Posterior cingulate gyrus (tissue), 11 donors: ENCODE measurements around the gene ZC3HAV1L.
A peak's percentile ranks its signal among the peaks of the same experiment; 100 is the strongest.
"Not testable (repeated sequence)": the region's sequence is repeated elsewhere in the genome, so short reads cannot be mapped to it uniquely, and the experiment has no call there.

ENCODE experiments used
- DNase-seq, 10 donors: peaks; one replicate each; pipeline versions ENCODE4 v3.0.0 to v3.0.0-alpha.2; 2020 to 2021; ENCODE audit warnings: mixed read lengths in 3 of 10
- intact Hi-C: fragments of 100-400 bp; cut with DNase I; formaldehyde crosslinking; loops from one replicate; pipeline ENCODE4 v1.15.1; 2023

The ZC3HAV1L gene

GRCh38 chr7:139035586-139036353 is at the start of gene ZC3HAV1L:
ZC3HAV1L (minus strand) TSS chr7:139036042; CDS start chr7:139036017, 25 bp downstream.
- peak in 8 of 10 donors; percentile 20 to 92 (median 34) for DNase-seq
- intact Hi-C loops, result no loop called here

- intact Hi-C loops, result no loop called here
Observed at GRCh38 chr7:139084709-139085108, 48.9 kb upstream of the ZC3HAV1L start.

GRCh38 chr7:139081584-139081983 is 45.7 kb upstream of the ZC3HAV1L start:
- no peak for DNase-seq
- intact Hi-C loops, result no loop called here

More at GRCh38 chr7:139084709-139085108, 48.9 kb upstream of the ZC3HAV1L start:
- no peak for DNase-seq

- DNase-seq, result no peak
- intact Hi-C loops, result no loop called here
Observed at GRCh38 chr7:139080905-139081304, 45.1 kb upstream of the ZC3HAV1L start.

- DNase-seq, result no peak
- intact Hi-C loops, result loop anchor here (10.0 kb wide), 1 partner anchor 195 kb away; no protein-coding TSS in a partner anchor
Observed at GRCh38 chr7:139079861-139080260, 44.0 kb upstream of the ZC3HAV1L start.

GRCh38 chr7:139078911-139079310 is 43.1 kb upstream of the ZC3HAV1L start:
- intact Hi-C loops, result loop anchor here (10.0 kb wide), 1 partner anchor 194 kb away; no protein-coding TSS in a partner anchor
- DNase-seq, result peak in 2 of 10 donors; percentile 12 to 17

GRCh38 chr7:139078399-139078798 is 42.6 kb upstream of the ZC3HAV1L start:
- DNase-seq, result no peak
- intact Hi-C loops, result loop anchor here (10.0 kb wide), 1 partner anchor 194 kb away; no protein-coding TSS in a partner anchor

GRCh38 chr7:139077706-139078105 is 41.9 kb upstream of the ZC3HAV1L start:
- not testable (repeated sequence) for DNase-seq
- intact Hi-C loops, result loop anchor here (10.0 kb wide), 1 partner anchor 193 kb away; no protein-coding TSS in a partner anchor

- intact Hi-C loops, result loop anchor here (1.0 to 10.0 kb wide), 2 partner anchors 59 to 191 kb away; no protein-coding TSS in a partner anchor
- DNase-seq, result no peak
Observed at GRCh38 chr7:139075871-139076686, 40.2 kb upstream of the ZC3HAV1L start.

GRCh38 chr7:139075031-139075652 is 39.3 kb upstream of the ZC3HAV1L start:
- DNase-seq, result peak in 7 of 10 donors; percentile 36 to 88 (median 48)
- intact Hi-C loops, result loop anchor here (1.0 to 10.0 kb wide), 2 partner anchors 58 to 190 kb away; no protein-coding TSS in a partner anchor

GRCh38 chr7:139072796-139073195 is 37.0 kb upstream of the ZC3HAV1L start:
- no peak for DNase-seq
- intact Hi-C loops, result loop anchor here (10.0 kb wide), 1 partner anchor 188 kb away; no protein-coding TSS in a partner anchor

GRCh38 chr7:139071680-139072079 is 35.8 kb upstream of the ZC3HAV1L start:
- no peak for DNase-seq
- intact Hi-C loops, result loop anchor here (10.0 kb wide), 1 partner anchor 187 kb away; no protein-coding TSS in a partner anchor

GRCh38 chr7:139068544-139069399 is 32.9 kb upstream of the ZC3HAV1L start:
- intact Hi-C loops, result no loop called here
- no peak for DNase-seq

- intact Hi-C loops, result no loop called here
- no peak for DNase-seq
Observed at GRCh38 chr7:139066315-139066714, 30.5 kb upstream of the ZC3HAV1L start.

GRCh38 chr7:139065323-139065722 is 29.5 kb upstream of the ZC3HAV1L start:
- DNase-seq, result no peak
- intact Hi-C loops, result no loop called here

GRCh38 chr7:139061416-139061815 is 25.6 kb upstream of the ZC3HAV1L start:
- DNase-seq, result no peak
- intact Hi-C loops, result no loop called here

- intact Hi-C loops, result no loop called here
- DNase-seq, result no peak
Observed at GRCh38 chr7:139060695-139061237, 24.9 kb upstream of the ZC3HAV1L start.

- no peak for DNase-seq
- intact Hi-C loops, result no loop called here
Observed at GRCh38 chr7:139059905-139060304, 24.1 kb upstream of the ZC3HAV1L start.

- no peak for DNase-seq
- intact Hi-C loops, result no loop called here
Observed at GRCh38 chr7:139058943-139059342, 23.1 kb upstream of the ZC3HAV1L start.
